NOMO-1 treated with dmso at 0.1 percent for 144 hours (cell line): ENCODE measurements around the gene HYCC1.
"Not testable (repeated sequence)": the region's sequence is repeated elsewhere in the genome, so short reads cannot be mapped to it uniquely, and the experiment has no call there.

Experiments used
- DNase-seq: peaks from one replicate; lab custom pipeline; 2025; ENCODE audit not compliant: unreplicated experiment; lab: John Stamatoyannopoulos, UW

Gene HYCC1

GRCh38 chr7:23013715-23014649 is at the start of gene HYCC1:
TSS of gene HYCC1 (minus strand) at chr7:23014130. CDS start at chr7:22991111, 23,019 bp downstream.
- DNase-seq, result peak; percentile 98

- DNase-seq, result no peak
Observed at GRCh38 chr7:23062452-23062851, 48.5 kb upstream of the HYCC1 start.

GRCh38 chr7:23061327-23061726 is 47.4 kb upstream of the HYCC1 start:
- DNase-seq, result no peak

- DNase-seq, result peak; percentile 9
Observed at GRCh38 chr7:23058408-23059096, 44.6 kb upstream of the HYCC1 start.

- peak; percentile 26 for DNase-seq
Observed at GRCh38 chr7:23055582-23056178, 41.8 kb upstream of the HYCC1 start.

- not testable (repeated sequence) for DNase-seq
Observed at GRCh38 chr7:23051124-23051485, 37.2 kb upstream of the HYCC1 start.

- not testable (repeated sequence) for DNase-seq
Observed at GRCh38 chr7:23046336-23046735, 32.4 kb upstream of the HYCC1 start.

GRCh38 chr7:23045086-23045485 is 31.2 kb upstream of the HYCC1 start:
- not testable (repeated sequence) for DNase-seq

- no peak for DNase-seq
Observed at GRCh38 chr7:23044581-23044980, 30.7 kb upstream of the HYCC1 start.

GRCh38 chr7:23043441-23043840 is 29.5 kb upstream of the HYCC1 start:
- peak; percentile 3 for DNase-seq

GRCh38 chr7:23039674-23040073 is 25.7 kb upstream of the HYCC1 start:
- not testable (repeated sequence) for DNase-seq

- DNase-seq, result not testable (repeated sequence)
Observed at GRCh38 chr7:23035542-23036371, 21.8 kb upstream of the HYCC1 start.

GRCh38 chr7:23027261-23027660 is 13.3 kb upstream of the HYCC1 start:
- DNase-seq, result no peak

- no peak for DNase-seq
Observed at GRCh38 chr7:23026164-23026563, 12.2 kb upstream of the HYCC1 start.

- DNase-seq, result no peak
Observed at GRCh38 chr7:23024454-23024853, 10.5 kb upstream of the HYCC1 start.

- no peak for DNase-seq
Observed at GRCh38 chr7:23022851-23023250, 8.9 kb upstream of the HYCC1 start.

- DNase-seq, result no peak
Observed at GRCh38 chr7:23022258-23022769, 8.4 kb upstream of the HYCC1 start.

GRCh38 chr7:23021596-23021995 is 7.7 kb upstream of the HYCC1 start:
- no peak for DNase-seq

GRCh38 chr7:23020742-23021401 is 6.9 kb upstream of the HYCC1 start:
- no peak for DNase-seq

GRCh38 chr7:23018750-23019149 is 4.8 kb upstream of the HYCC1 start:
- no peak for DNase-seq
